ENCODE measurements around the gene CYP19A1. TPM values are rescaled to one million over a fixed set of nuclear protein-coding genes. Genes with fewer than 3 reads are reported as not detected.

The CYP19A1 gene
- total RNA-seq, 1 experiment from 2014 or later: 0.77 TPM

DNA sequence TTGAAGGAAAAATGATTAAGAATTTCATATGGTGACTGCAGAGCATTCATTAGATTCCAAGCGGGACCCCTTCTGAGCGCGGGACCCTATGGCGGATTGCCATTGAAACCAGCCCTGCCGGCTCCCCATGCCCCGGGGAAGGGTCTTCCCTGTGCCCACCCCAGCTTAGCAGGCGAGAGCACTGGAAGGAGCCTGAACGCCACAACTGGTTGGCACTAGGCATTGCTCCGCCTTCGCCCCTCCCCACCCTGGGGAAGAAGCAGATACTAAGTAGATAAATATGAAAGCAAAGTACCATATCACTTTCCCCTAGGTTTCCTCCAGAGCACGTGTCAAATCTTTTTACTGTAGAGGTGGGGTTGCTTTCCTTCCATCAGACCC, 70.7 kb downstream of the CYP19A1 start:
- Mint-ChIP-seq H3K4me1 (ENCODE audit: low read depth, unreplicated experiment) (no peaks in the 10 kb centered on the region), H3K4me3 (ENCODE audit: unreplicated experiment) (no peak overlapping the region), H3K9me3 (ENCODE audit: unreplicated experiment) (no peaks in the 10 kb centered on the region), H3K36me3 (ENCODE audit: insufficient read depth, unreplicated experiment) (no peaks in the 10 kb centered on the region), H3K27ac (ENCODE audit: unreplicated experiment) (no peak overlapping the region), H3K27me3 (ENCODE audit: insufficient read depth, unreplicated experiment) (no peaks in the 10 kb centered on the region)
- DNase-seq: no peak
- Histone ChIP-seq H3K4me1 (no peaks in the 10 kb centered on the region), H3K27me3 (replicated peaks; ENCODE audit: control insufficient read depth, insufficient read depth, low read length) (no peaks in the 10 kb centered on the region), H3K36me3 (ENCODE audit: control insufficient read depth, insufficient read depth, low read length) (no peaks in the 10 kb centered on the region), H3K4me3 (ENCODE audit: low read depth, low read length) (no peak overlapping the region), H3K9me3 (0 out of 2 replicates have a peak, but pooled peaks cover under 1% of the 10 kb centered on the region)
- intact Hi-C loops (cut with micrococcal nuclease; ENCODE audit: unreplicated experiment): no loop called here
- no TSS peak for BruUV-seq (replicated peaks)
- TF ChIP-seq CTCF (IDR thresholded peaks at IDR 0.05; ENCODE audit: insufficient read depth in 1 of 2, low read depth in 1 of 2, low read length in 1 of 2, severe bottlenecking in 1 of 2, unreplicated experiment in 1 of 2): no peak
- CTCF ChIA-PET: interaction anchor here (0.6 kb wide), 1 partner anchor 66 kb away, joined by 5 read pairs; no protein-coding TSS in a partner anchor
- POLR2A ChIA-PET: no interaction called here

DNA sequence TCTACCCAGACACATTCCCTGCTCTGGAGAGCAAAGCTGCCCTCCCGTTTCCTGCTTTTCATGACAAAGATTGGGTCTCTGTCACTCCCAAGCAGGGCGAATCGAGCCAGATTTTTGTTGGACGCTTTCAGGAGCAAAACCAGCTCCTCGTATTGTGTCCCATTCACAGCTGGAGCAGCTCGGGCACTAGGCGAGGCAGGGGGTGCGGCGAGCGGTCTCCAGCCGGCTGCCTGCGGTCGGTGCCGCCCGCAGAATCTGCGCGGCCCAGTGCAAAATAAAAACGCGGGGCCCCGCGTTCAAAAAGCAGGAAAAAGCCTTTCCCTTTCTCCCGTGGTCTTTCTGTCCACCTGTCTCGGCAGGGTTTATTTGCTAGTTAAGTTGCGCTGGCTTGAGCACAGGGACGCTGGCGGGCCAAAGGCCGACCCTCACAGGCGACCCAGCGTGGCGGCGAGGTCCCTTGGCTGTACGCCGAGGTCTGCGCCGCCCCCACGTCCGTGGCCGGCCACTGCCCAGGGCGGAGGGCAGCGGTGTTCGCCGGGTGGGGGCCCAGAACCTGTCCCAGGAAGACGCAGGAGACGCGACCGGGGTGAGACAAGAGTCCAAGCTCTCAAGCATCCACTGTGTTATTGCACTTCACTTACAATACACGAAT, 71.2 kb downstream of the CYP19A1 start:
- no peaks in the 10 kb centered on the region for H3K36me3 Mint-ChIP-seq (ENCODE audit: insufficient read depth, unreplicated experiment)
- no peaks in the 10 kb centered on the region for H3K27me3 Mint-ChIP-seq (ENCODE audit: insufficient read depth, unreplicated experiment)
- Histone ChIP-seq H3K4me1 (no peaks in the 10 kb centered on the region), H3K27me3 (replicated peaks; ENCODE audit: control insufficient read depth, insufficient read depth, low read length) (no peaks in the 10 kb centered on the region), H3K9me3 (peaks cover 6% of the 10 kb centered on the region; the same call in 1 of the 2 replicates), H3K4me3 (ENCODE audit: low read depth, low read length) (peak overlapping the region; percentile 7), H3K36me3 (ENCODE audit: control insufficient read depth, insufficient read depth, low read length) (no peaks in the 10 kb centered on the region)
- intact Hi-C loops (cut with micrococcal nuclease; ENCODE audit: unreplicated experiment): no loop called here
- no peak overlapping the region for H3K27ac Mint-ChIP-seq (ENCODE audit: unreplicated experiment)
- ChIA-PET POLR2A (no interaction called here), CTCF (no interaction called here)
- no peaks in the 10 kb centered on the region for H3K9me3 Mint-ChIP-seq (ENCODE audit: unreplicated experiment)
- no TSS peak for BruUV-seq (replicated peaks)
- TF ChIP-seq CTCF (IDR thresholded peaks at IDR 0.05; ENCODE audit: insufficient read depth in 1 of 2, low read depth in 1 of 2, low read length in 1 of 2, severe bottlenecking in 1 of 2, unreplicated experiment in 1 of 2): no peak
- DNase-seq: no peak
- H3K4me3 Mint-ChIP-seq (ENCODE audit: unreplicated experiment): no peak overlapping the region
- H3K4me1 Mint-ChIP-seq (ENCODE audit: low read depth, unreplicated experiment): no peaks in the 10 kb centered on the region

DNA sequence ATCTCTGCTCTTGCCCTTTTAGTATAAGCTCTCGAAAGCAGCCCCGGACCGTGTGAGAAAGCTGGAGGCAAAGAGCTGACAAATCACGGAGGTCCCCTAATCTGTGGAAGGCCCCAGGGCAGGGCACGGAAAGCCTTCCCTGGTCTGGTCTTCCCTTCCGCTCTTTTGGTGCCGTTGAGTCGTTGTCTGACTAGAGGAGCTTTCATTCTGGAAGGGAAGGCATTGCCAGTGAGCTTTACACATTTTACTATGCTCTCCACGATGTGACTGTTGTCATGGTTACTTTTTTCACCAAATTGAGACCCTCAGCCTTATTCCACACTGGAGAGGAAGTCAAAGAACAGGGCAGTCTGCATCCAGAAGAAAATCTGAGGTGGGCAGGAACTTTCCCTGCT, 71.7 kb downstream of the CYP19A1 start:
- Histone ChIP-seq H3K4me1 (no peaks in the 10 kb centered on the region), H3K36me3 (ENCODE audit: control insufficient read depth, insufficient read depth, low read length) (no peaks in the 10 kb centered on the region), H3K27me3 (replicated peaks; ENCODE audit: control insufficient read depth, insufficient read depth, low read length) (no peaks in the 10 kb centered on the region), H3K4me3 (ENCODE audit: low read depth, low read length) (no peak overlapping the region), H3K9me3 (peaks cover 9% of the 10 kb centered on the region; the same call in 1 of the 2 replicates)
- H3K9me3 Mint-ChIP-seq (ENCODE audit: unreplicated experiment): no peaks in the 10 kb centered on the region
- H3K36me3 Mint-ChIP-seq (ENCODE audit: insufficient read depth, unreplicated experiment): no peaks in the 10 kb centered on the region
- no peak overlapping the region for H3K4me3 Mint-ChIP-seq (ENCODE audit: unreplicated experiment)
- no peaks in the 10 kb centered on the region for H3K27me3 Mint-ChIP-seq (ENCODE audit: insufficient read depth, unreplicated experiment)
- ChIA-PET POLR2A (no interaction called here), CTCF (no interaction called here)
- BruUV-seq (replicated peaks): no TSS peak
- no peak for TF ChIP-seq CTCF (IDR thresholded peaks at IDR 0.05; ENCODE audit: insufficient read depth in 1 of 2, low read depth in 1 of 2, low read length in 1 of 2, severe bottlenecking in 1 of 2, unreplicated experiment in 1 of 2)
- DNase-seq: no peak
- intact Hi-C loops (cut with micrococcal nuclease; ENCODE audit: unreplicated experiment): no loop called here
- no peak overlapping the region for H3K27ac Mint-ChIP-seq (ENCODE audit: unreplicated experiment)
- no peaks in the 10 kb centered on the region for H3K4me1 Mint-ChIP-seq (ENCODE audit: low read depth, unreplicated experiment)

All from Caco-2 (cell line).